Type B pancreatic cell (in vitro differentiated cells): ENCODE measurements around the gene TFEC. TPM values are rescaled to one million over a fixed set of nuclear protein-coding genes. Genes with fewer than 3 reads are reported as not detected.

ENCODE experiments used
- DNase-seq: peaks from one replicate; pipeline ENCODE4 v3.0.0; 2021; ENCODE audit warnings: mixed read lengths; ENCODE audit not compliant: unreplicated experiment; ENCODE audit errors: extremely low spot score
- H3K27ac Mint-ChIP-seq: 2 replicates; pipeline ENCODE4 v1.8.0; 2021; ENCODE audit warnings: mild to moderate bottlenecking, mixed read lengths
- H3K27me3 Mint-ChIP-seq: 2 replicates; pipeline ENCODE4 v1.8.0; 2021; ENCODE audit warnings: mixed read lengths
- H3K36me3 Mint-ChIP-seq: 2 replicates; pipeline ENCODE4 v1.8.0; 2021; ENCODE audit warnings: mixed read lengths
- H3K4me1 Mint-ChIP-seq: one replicate; pipeline ENCODE4 v1.8.0; 2021; ENCODE audit warnings: mixed read lengths; ENCODE audit not compliant: unreplicated experiment
- H3K4me3 Mint-ChIP-seq: 2 replicates; pipeline ENCODE4 v1.8.0; 2021; ENCODE audit warnings: mild to moderate bottlenecking, mixed read lengths
- H3K9me3 Mint-ChIP-seq: 2 replicates; pipeline ENCODE4 v1.8.0; 2021; ENCODE audit warnings: mixed read lengths
- total RNA-seq: library from RNA; stranded (reverse); gene quantifications from 2 replicates; pipeline ENCODE4 v1.2.1, GENCODE V29; 2021; ENCODE audit warnings: low replicate concordance
- TF ChIP-seq, protein P1 (sequence below): fragments of 200-600 bp; sonication (generic); conservative IDR thresholded peaks from 2 replicates; pipeline ENCODE4 v1.5.0; 2021; ENCODE audit warnings: antibody characterized with exemption, mild to moderate bottlenecking

The TFEC gene
- total RNA-seq, 1 donor from 2014 or later, result 0.12 TPM

DNA sequence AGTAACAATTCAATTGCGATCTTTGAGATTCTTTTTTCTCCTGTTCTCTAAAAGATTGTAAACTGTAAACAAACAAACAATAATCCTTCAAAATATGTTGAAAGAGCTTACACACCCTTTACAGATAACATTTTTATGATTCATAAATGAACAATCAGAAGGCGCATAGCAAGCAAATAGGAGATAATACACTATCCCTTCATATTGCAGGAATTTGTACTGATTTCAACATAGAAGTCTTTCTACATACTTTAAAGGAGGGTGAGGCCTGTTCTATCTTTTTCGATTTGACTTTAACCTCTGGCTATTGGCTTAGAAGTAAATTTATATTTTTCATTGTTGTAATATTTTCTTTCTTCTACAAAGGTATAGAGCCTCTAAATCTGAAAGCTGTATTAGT is 57.2 kb downstream of the TFEC start:
- H3K4me3 Mint-ChIP-seq, result no peak overlapping the region
- H3K9me3 Mint-ChIP-seq, result no peaks in the 10 kb centered on the region
- no peaks in the 10 kb centered on the region for H3K27me3 Mint-ChIP-seq
- DNase-seq, result no peak
- H3K36me3 Mint-ChIP-seq, result no peaks in the 10 kb centered on the region
- TF ChIP-seq, protein P1, sequence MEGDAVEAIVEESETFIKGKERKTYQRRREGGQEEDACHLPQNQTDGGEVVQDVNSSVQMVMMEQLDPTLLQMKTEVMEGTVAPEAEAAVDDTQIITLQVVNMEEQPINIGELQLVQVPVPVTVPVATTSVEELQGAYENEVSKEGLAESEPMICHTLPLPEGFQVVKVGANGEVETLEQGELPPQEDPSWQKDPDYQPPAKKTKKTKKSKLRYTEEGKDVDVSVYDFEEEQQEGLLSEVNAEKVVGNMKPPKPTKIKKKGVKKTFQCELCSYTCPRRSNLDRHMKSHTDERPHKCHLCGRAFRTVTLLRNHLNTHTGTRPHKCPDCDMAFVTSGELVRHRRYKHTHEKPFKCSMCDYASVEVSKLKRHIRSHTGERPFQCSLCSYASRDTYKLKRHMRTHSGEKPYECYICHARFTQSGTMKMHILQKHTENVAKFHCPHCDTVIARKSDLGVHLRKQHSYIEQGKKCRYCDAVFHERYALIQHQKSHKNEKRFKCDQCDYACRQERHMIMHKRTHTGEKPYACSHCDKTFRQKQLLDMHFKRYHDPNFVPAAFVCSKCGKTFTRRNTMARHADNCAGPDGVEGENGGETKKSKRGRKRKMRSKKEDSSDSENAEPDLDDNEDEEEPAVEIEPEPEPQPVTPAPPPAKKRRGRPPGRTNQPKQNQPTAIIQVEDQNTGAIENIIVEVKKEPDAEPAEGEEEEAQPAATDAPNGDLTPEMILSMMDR, result no peak
- H3K4me1 Mint-ChIP-seq, result no peaks in the 10 kb centered on the region
- H3K27ac Mint-ChIP-seq, result peak overlapping the region; percentile 80

DNA sequence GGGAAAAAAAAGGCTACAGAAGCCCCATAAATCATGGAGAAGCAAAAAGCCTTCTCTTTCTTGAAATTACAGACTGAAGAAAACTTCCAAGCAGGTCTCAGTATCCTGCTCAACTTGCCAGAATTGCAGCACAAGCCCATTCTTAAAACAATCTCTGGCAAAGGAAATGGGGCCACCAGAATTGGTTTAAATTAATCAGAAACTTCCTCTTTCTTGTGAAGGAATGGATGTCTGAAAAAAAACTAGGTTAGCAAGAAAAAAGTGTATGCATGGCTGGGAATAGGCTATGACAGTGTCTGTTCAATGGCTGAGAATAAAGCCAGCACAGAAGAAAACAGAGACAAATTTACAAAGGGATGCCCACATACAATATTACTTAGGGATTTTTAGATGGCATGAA is 59.1 kb downstream of the TFEC start:
- TF ChIP-seq, protein P1, result no peak
- Mint-ChIP-seq H3K27ac (no peak overlapping the region), H3K36me3 (no peaks in the 10 kb centered on the region), H3K4me1 (no peaks in the 10 kb centered on the region), H3K27me3 (no peaks in the 10 kb centered on the region), H3K4me3 (no peak overlapping the region), H3K9me3 (no peaks in the 10 kb centered on the region)
- no peak for DNase-seq

DNA sequence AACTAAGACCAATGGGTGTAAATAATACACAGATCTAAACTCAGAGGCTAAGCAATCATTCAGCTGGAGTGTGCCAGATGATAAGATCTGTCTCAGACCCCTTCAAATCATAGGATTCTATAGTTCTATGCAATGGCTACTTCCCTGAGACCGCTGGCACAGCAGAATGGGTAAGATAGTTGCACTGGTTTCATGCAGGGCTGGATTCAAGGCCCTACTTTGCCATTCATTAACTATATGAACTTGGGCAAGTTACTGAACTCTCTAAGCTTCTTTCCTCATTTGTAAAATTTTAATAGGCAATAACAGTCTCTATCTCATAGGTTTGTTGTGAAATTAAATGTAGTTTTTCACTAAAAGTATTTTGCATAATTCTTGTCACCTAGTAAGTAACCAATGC is 62.0 kb downstream of the TFEC start:
- TF ChIP-seq, protein P1, result no peak
- Mint-ChIP-seq H3K4me1 (no peaks in the 10 kb centered on the region), H3K27ac (no peak overlapping the region), H3K9me3 (no peaks in the 10 kb centered on the region), H3K27me3 (no peaks in the 10 kb centered on the region), H3K4me3 (no peak overlapping the region), H3K36me3 (no peaks in the 10 kb centered on the region)
- DNase-seq, result no peak

DNA sequence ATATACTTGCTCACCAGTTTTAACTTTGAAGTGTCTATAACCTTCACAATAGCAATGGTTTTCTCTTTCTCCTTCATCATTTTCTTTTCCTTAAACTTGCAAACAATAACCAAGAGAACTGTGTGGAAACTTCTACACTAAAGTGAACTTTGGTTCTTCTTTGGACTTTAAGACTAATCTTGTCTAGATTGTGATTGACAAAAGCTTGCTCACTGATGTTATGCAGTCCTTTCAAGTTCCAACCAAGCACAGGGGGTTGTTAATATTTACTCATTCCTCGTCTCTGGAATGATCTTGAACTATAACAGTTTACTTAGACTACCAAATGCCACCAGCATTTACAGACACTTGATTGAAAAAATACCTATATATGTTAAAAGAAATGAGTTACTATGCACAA is 62.4 kb downstream of the TFEC start:
- TF ChIP-seq, protein P1, result no peak
- no peaks in the 10 kb centered on the region for H3K4me1 Mint-ChIP-seq
- no peaks in the 10 kb centered on the region for H3K9me3 Mint-ChIP-seq
- no peak for DNase-seq
- H3K27me3 Mint-ChIP-seq, result no peaks in the 10 kb centered on the region
- H3K4me3 Mint-ChIP-seq, result no peak overlapping the region
- H3K27ac Mint-ChIP-seq, result no peak overlapping the region
- no peaks in the 10 kb centered on the region for H3K36me3 Mint-ChIP-seq

DNA sequence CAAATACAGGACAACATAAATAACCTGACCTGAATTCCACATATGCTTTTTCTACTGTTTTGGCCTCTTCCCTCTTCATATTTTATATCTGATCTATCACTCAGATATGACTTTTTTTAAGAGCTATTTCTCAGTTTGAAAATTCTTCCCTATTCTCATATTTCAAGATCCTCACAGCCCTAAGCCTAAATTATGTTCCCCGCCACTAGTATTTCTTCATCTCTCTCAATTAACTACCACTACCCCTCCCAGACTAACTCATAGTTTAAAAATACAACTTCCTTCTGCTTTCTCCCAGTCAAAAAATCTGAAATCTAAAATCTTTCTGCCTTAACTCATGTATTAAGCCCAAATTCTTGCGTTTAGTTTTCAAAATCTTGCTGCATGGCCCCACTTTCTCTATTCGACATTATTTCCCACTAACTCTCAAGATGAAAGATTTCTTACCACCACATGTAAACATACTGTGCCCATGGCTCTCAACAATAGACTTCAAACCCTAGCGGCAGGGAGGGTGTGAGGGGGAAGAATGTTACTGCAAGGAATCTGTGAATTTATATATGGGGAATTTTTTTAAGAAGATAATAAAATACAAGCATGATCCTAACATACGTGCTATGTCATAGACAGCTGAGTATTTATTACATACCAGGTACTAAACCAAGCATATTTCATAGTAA is 64.6 kb downstream of the TFEC start:
- no peak for DNase-seq
- H3K27ac Mint-ChIP-seq, result no peak overlapping the region
- H3K9me3 Mint-ChIP-seq, result no peaks in the 10 kb centered on the region
- H3K27me3 Mint-ChIP-seq, result no peaks in the 10 kb centered on the region
- TF ChIP-seq, protein P1, result no peak
- H3K36me3 Mint-ChIP-seq, result no peaks in the 10 kb centered on the region
- H3K4me1 Mint-ChIP-seq, result no peaks in the 10 kb centered on the region
- no peak overlapping the region for H3K4me3 Mint-ChIP-seq

DNA sequence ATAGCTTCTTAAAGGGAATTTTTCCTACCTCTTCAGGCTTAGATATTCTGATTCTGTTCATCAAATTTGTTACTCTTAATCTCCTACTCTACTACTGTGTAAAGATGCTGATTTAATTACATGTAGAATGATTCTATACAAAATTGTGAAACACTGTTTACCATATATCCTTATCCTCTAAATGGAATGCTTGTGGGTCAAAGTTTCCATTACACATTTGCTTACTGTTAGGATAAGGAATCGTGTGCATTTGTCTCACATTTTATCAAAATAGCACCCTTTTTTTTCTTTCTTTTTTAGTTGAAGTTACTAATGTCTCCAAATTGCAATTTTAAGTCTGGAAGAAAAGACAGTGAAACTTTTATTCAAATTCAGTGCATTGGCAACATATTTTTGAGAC is 65.3 kb downstream of the TFEC start:
- Mint-ChIP-seq H3K36me3 (no peaks in the 10 kb centered on the region), H3K9me3 (no peaks in the 10 kb centered on the region), H3K27me3 (no peaks in the 10 kb centered on the region), H3K4me3 (no peak overlapping the region), H3K27ac (no peak overlapping the region), H3K4me1 (no peaks in the 10 kb centered on the region)
- DNase-seq, result no peak
- TF ChIP-seq, protein P1, result no peak
